Astrocyte of the cerebellum (primary cell): ENCODE measurements around the gene OPRM1.

Experiments
- DNase-seq: peaks from one replicate; pipeline ENCODE4 v3.0.0-alpha.2; 2011; ENCODE audit warnings: low read depth
- H3K4me3 ChIP-seq: 2 replicates; pipeline ENCODE4 v1.5.1; 2011; ENCODE audit warnings: mild to moderate bottlenecking, low read depth, low read length, moderate library complexity
- in situ Hi-C: cut with HindIII; loops from 2 replicates; pipeline ENCODE4 v1.10.0; 2017; ENCODE audit warnings: low sequenced_read_pairs
- TF ChIP-seq, protein P1 (sequence below): IDR thresholded peaks from 2 replicates; pipeline ENCODE4 v1.5.1; 2012; ENCODE audit warnings: low read length, low read depth, moderate library complexity, mild to moderate bottlenecking; ENCODE audit errors: missing control alignments

The OPRM1 gene

DNA sequence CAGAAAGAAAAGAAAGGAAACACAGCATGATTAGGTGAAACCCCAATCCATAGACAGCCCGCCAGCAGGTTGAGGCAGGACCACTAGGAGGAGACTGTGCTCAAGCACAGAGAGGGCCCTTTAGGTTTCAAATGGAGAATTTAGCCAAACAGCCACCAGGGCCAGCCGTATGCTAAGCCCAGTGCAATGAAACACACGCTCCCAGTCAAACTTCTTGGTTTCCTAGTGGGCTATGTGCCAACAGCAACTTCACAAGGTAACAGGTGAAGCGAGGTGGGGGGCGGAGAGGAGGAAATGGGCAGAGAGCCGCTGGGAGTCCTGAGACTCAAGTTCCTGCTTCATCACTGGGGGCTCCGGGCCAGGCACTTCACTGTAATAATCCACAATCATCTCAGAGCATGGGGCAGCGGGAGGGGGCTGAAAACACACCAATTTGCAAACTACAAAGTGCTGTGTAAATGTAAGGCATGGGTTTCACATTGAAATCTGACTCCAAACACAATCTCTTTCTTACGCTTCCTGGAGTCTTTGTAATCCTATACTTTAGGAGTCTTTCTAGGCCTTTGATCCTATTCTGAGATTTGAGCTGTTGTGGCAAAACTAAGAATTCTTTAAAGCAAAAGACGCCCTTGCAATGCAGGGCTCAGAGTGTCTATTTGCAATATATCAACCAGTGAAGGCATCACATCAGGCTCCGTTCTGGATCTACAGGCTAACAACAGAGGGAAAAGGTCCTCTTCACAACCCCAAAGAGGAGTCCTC, 117.3 kb downstream of the OPRM1 start:
- no peak overlapping the region for H3K4me3 ChIP-seq
- TF ChIP-seq, protein P1, sequence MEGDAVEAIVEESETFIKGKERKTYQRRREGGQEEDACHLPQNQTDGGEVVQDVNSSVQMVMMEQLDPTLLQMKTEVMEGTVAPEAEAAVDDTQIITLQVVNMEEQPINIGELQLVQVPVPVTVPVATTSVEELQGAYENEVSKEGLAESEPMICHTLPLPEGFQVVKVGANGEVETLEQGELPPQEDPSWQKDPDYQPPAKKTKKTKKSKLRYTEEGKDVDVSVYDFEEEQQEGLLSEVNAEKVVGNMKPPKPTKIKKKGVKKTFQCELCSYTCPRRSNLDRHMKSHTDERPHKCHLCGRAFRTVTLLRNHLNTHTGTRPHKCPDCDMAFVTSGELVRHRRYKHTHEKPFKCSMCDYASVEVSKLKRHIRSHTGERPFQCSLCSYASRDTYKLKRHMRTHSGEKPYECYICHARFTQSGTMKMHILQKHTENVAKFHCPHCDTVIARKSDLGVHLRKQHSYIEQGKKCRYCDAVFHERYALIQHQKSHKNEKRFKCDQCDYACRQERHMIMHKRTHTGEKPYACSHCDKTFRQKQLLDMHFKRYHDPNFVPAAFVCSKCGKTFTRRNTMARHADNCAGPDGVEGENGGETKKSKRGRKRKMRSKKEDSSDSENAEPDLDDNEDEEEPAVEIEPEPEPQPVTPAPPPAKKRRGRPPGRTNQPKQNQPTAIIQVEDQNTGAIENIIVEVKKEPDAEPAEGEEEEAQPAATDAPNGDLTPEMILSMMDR: peak; percentile 78
- no peak for DNase-seq
- in situ Hi-C loops: loop anchor here (25.0 kb wide), 1 partner anchor 231 kb away; no protein-coding TSS in a partner anchor

DNA sequence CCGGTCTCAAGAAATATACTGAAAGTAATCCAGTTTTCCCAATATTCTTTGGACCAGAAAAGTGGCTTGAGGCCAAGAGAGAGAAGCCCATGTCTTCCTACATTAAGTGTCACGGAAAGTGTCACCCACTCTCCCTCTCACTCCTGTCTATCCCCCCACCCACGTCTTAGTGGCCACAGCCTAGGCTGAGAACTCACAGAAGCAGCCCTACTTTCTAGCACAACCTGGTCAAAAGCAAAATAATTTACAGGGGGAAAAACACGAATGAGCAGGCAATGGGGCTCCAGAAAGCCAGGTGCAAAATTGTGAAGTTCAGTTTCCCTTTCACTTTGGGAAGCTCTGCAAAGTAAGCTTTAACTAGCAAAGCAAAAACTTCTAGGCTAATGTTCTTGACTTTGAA, 118.0 kb downstream of the OPRM1 start:
- H3K4me3 ChIP-seq: no peak overlapping the region
- TF ChIP-seq, protein P1: no peak
- in situ Hi-C loops: loop anchor here (25.0 kb wide), 1 partner anchor 230 kb away; no protein-coding TSS in a partner anchor
- DNase-seq: no peak

DNA sequence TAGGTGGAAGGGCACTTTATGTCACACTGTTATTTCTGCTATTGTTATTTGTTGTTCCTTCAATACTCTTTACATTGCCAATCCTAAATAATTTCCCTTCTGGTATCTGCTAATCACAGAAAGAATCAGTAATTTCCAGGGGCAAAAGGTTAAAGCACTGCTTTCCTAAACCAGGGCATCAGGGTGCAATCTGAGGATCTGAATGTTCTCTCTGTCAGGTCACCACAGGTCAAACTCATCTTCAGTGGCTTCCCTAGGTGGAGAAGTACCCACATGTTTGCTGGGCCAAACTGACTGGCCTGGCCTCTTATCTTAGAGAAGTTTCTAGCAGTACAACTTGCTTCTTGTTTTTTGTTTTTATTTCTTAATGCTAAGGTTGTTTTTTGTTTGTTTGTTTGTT, 118.7 kb downstream of the OPRM1 start:
- TF ChIP-seq, protein P1: no peak
- DNase-seq: no peak
- no peak overlapping the region for H3K4me3 ChIP-seq
- in situ Hi-C loops: loop anchor here (25.0 kb wide), 1 partner anchor 230 kb away; no protein-coding TSS in a partner anchor

DNA sequence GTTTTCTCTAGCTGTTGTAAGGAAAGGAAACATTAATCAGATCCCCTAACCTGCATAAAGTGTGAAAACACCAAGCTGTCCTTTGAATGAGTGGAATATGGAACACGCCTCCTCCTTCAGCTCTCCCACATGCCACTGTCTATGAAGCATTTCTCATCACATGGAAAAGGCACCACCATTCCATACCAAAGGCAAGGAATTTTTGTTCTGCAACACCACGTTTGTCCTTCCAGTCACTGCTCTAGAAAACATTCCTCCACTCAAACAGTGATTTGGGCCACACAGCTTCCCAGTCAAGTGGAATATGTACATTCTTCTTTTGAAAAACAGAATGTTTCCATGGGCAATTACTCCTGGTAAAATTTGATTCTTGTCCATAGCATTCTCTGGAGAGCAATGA, 120.1 kb downstream of the OPRM1 start:
- in situ Hi-C loops: loop anchor here (25.0 kb wide), 1 partner anchor 228 kb away; no protein-coding TSS in a partner anchor

DNA sequence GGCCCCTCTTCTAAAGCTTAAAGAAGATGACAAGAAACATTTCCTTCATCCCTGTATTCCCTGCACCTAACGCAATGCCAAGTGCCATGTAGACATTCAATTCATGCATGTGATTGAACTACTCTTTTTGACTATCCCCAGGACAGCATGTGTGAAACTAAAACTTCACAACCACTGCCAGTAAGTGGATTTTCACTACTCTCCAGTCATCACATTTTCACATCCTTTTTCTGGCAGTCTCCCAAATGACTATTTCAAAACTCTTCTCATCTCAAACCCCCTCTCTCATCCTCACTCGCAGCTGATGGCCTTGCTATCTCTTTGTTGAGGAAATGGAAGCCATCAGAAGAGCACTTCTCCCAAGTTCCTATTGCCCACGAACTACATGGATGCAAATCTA, 122.6 kb downstream of the OPRM1 start:
- TF ChIP-seq, protein P1: no peak
- in situ Hi-C loops: loop anchor here (25.0 kb wide), 1 partner anchor 226 kb away; no protein-coding TSS in a partner anchor
- DNase-seq: no peak
- H3K4me3 ChIP-seq: no peak overlapping the region

More for the DNA sequence above, 120.1 kb downstream of the OPRM1 start:
- TF ChIP-seq, protein P1: no peak
- DNase-seq: no peak
- no peak overlapping the region for H3K4me3 ChIP-seq

DNA sequence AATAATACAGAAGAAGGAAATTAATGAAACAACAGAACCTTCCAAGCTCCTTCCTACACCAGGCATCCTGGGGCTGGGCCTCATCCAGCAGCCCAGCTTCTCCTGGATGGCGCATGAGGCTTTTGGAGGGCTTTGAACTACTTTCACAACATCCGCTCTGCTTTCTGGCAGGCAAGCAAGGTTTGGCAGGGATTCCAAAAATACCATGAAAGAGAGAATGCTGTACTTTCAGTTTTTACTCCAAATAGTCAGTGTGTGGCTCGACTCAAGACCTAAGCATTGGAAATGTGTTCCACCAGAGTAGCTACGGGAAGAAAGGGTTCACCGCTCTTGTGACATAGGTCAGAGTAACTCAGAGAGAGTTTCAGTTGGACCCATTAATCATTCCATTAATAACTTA, 125.4 kb downstream of the OPRM1 start:
- TF ChIP-seq, protein P1: no peak
- no peak overlapping the region for H3K4me3 ChIP-seq
- DNase-seq: peak; percentile 96
- in situ Hi-C loops: loop anchor here (25.0 kb wide), 1 partner anchor 223 kb away; no protein-coding TSS in a partner anchor
